ENCODE results near the gene PDGFRB. TPM values are rescaled to one million over a fixed set of nuclear protein-coding genes. Genes with fewer than 3 reads are reported as not detected.

Gene PDGFRB
- total RNA-seq, 1 donor from 2014 or later = 173 TPM

- Histone ChIP-seq H3K4me1 (no peaks in the 10 kb centered on the region), H3K36me3 (no peaks in the 10 kb centered on the region), H3K27me3 (no peaks in the 10 kb centered on the region), H3K9me3 (no peaks in the 10 kb centered on the region), H3K27ac (no peak overlapping the region), H3K4me3 (no peak overlapping the region)
- intact Hi-C loops (cut with DNase I) = no loop called here
- no peak for DNase-seq (ENCODE audit: extremely low spot score in 2 of 2)
- TF ChIP-seq CTCF (IDR thresholded peaks at IDR 0.05) (no peak), POLR2A (IDR thresholded peaks at IDR 0.05) (no peak), POLR2AphosphoS5 (IDR thresholded peaks at IDR 0.05; ENCODE audit: insufficient read depth in 1 of 2, low read depth in 1 of 2) (no peak)
These were observed 51.1 kb downstream of the PDGFRB start for GRCh38 chr5:150104550-150104870.

GRCh38 chr5:150103678-150104549 is 51.7 kb downstream of the PDGFRB start:
- H3K27me3 ChIP-seq = no peaks in the 10 kb centered on the region
- H3K36me3 ChIP-seq = no peaks in the 10 kb centered on the region
- peak; percentile 83 to 85 for DNase-seq (ENCODE audit: extremely low spot score in 2 of 2)
- H3K4me1 ChIP-seq = no peaks in the 10 kb centered on the region
- intact Hi-C loops (cut with DNase I) = no loop called here
- no peak overlapping the region for H3K4me3 ChIP-seq
- no peak overlapping the region for H3K27ac ChIP-seq
- no peaks in the 10 kb centered on the region for H3K9me3 ChIP-seq
- TF ChIP-seq POLR2A (IDR thresholded peaks at IDR 0.05) (no peak), CTCF (IDR thresholded peaks at IDR 0.05) (no peak), POLR2AphosphoS5 (IDR thresholded peaks at IDR 0.05; ENCODE audit: insufficient read depth in 1 of 2, low read depth in 1 of 2) (no peak)

GRCh38 chr5:150101023-150101422 is 54.6 kb downstream of the PDGFRB start:
- Histone ChIP-seq H3K4me3 (no peak overlapping the region), H3K27me3 (no peaks in the 10 kb centered on the region), H3K27ac (no peak overlapping the region), H3K36me3 (no peaks in the 10 kb centered on the region), H3K9me3 (no peaks in the 10 kb centered on the region), H3K4me1 (no peaks in the 10 kb centered on the region)
- TF ChIP-seq CTCF (IDR thresholded peaks at IDR 0.05) = no peak
- TF ChIP-seq POLR2AphosphoS5 (IDR thresholded peaks at IDR 0.05; ENCODE audit: insufficient read depth in 1 of 2, low read depth in 1 of 2) = no peak
- no peak for TF ChIP-seq POLR2A (IDR thresholded peaks at IDR 0.05)
- intact Hi-C loops (cut with DNase I) = no loop called here
- DNase-seq (ENCODE audit: extremely low spot score in 2 of 2) = no peak

- Histone ChIP-seq H3K27ac (no peak overlapping the region), H3K36me3 (no peaks in the 10 kb centered on the region), H3K9me3 (no peaks in the 10 kb centered on the region), H3K4me3 (no peak overlapping the region), H3K4me1 (no peaks in the 10 kb centered on the region), H3K27me3 (no peaks in the 10 kb centered on the region)
- intact Hi-C loops (cut with DNase I) = no loop called here
- no peak for DNase-seq (ENCODE audit: extremely low spot score in 2 of 2)
- TF ChIP-seq POLR2AphosphoS5 (IDR thresholded peaks at IDR 0.05; ENCODE audit: insufficient read depth in 1 of 2, low read depth in 1 of 2) = no peak
- no peak for TF ChIP-seq POLR2A (IDR thresholded peaks at IDR 0.05)
These were observed 58.5 kb downstream of the PDGFRB start for GRCh38 chr5:150097152-150097551.

GRCh38 chr5:150092159-150092787 is 63.4 kb downstream of the PDGFRB start:
- DNase-seq (ENCODE audit: extremely low spot score in 2 of 2) = no peak
- TF ChIP-seq POLR2AphosphoS5 (IDR thresholded peaks at IDR 0.05; ENCODE audit: insufficient read depth in 1 of 2, low read depth in 1 of 2) (no peak), CTCF (IDR thresholded peaks at IDR 0.05) (no peak), POLR2A (IDR thresholded peaks at IDR 0.05) (no peak)
- H3K36me3 ChIP-seq = no peaks in the 10 kb centered on the region
- H3K9me3 ChIP-seq = no peaks in the 10 kb centered on the region
- H3K27ac ChIP-seq = no peak overlapping the region
- H3K4me1 ChIP-seq = no peaks in the 10 kb centered on the region
- no peaks in the 10 kb centered on the region for H3K27me3 ChIP-seq
- intact Hi-C loops (cut with DNase I) = no loop called here
- H3K4me3 ChIP-seq = no peak overlapping the region

Data from vagina (tissue), 2 donors.